Testis (tissue), 3 donors: Measurements from ENCODE around the gene MTRF1L. TPM values are rescaled to one million over a fixed set of nuclear protein-coding genes. Genes with fewer than 3 reads are reported as not detected.

Source experiments
- DNase-seq: peaks from one replicate; pipeline ENCODE4 v3.0.0-alpha.2; 2019
- H3K27ac ChIP-seq, 2 donors: fragments of 200-600 bp; sonication (generic); one replicate each; pipeline ENCODE4 v1.5.1; 2019
- H3K27me3 ChIP-seq: fragments of 200-600 bp; sonication (generic); one replicate; pipeline ENCODE4 v1.5.1; 2019
- H3K36me3 ChIP-seq: fragments of 200-600 bp; sonication (generic); one replicate; pipeline ENCODE4 v1.5.1; 2017; ENCODE audit warnings: low read depth; ENCODE audit errors: missing control alignments
- H3K4me1 ChIP-seq: fragments of 200-600 bp; sonication (generic); one replicate; pipeline ENCODE4 v1.5.1; 2019
- H3K4me3 ChIP-seq, 2 donors: fragments of 200-600 bp; sonication (generic); one replicate each; pipeline ENCODE4 v1.5.1; 2017 to 2019
- H3K9me3 ChIP-seq: fragments of 200-600 bp; sonication (generic); one replicate; pipeline ENCODE4 v1.5.1; 2017
- POLR2A ChIP-seq: fragments of 450-650 bp; IDR thresholded peaks from one replicate; pipeline ENCODE4 v1.6.1; 2017; ENCODE audit warnings: antibody characterized with exemption, mild to moderate bottlenecking, moderate library complexity
- WGBS, 2 donors: methylation state at CpG; one replicate each; pipeline ENCODE4 v1.1.5; 2018; 5-methylcytosine and 5-hydroxymethylcytosine counted together
- intact Hi-C: fragments of 100-400 bp; cut with DNase I; formaldehyde crosslinking; loops from one replicate; pipeline ENCODE4 v1.15.1; 2023; ENCODE audit warnings: low total_unique reads
- polyA plus RNA-seq: library from polyadenylated mRNA; stranded (reverse); fragments of 350-450 nt; fragmentation: Illumina TruSeq; extraction: RNeasy Lipid Tissue Mini Kit (QIAGEN cat#74804); gene quantifications from one replicate; pipeline ENCODE4 v1.2.3, GENCODE V29; 2014; ENCODE audit warnings: low read depth, low replicate concordance; ENCODE audit not compliant: insufficient read depth
- total RNA-seq, 2 donors: library from RNA; depleted of rRNA; stranded (reverse); fragments of >200 nt; gene quantifications; one replicate each; pipeline ENCODE4 v1.2.3, GENCODE V29; 2016
- TF ChIP-seq, protein P1 (sequence below), 3 experiments: fragments of 450-650 bp in 2 of 3; fragments of 200-600 bp in 1 of 3; sonication (generic) in 1 of 3; IDR thresholded peaks; one replicate each; pipeline ENCODE4 v1.5.1; 2016 to 2019; ENCODE audit warnings: antibody characterized with exemption in 3 of 3, mild to moderate bottlenecking in 2 of 3, moderate library complexity in 1 of 3

The MTRF1L gene
- total and polyA plus RNA-seq, 3 donors from 2014 or later = 10.7 to 19.4 (median 18.4) TPM

- DNase-seq = no peak
- Histone ChIP-seq H3K27ac (no peak overlapping the region), H3K4me3 (no peak overlapping the region), H3K27me3 (no peaks in the 10 kb centered on the region), H3K36me3 (no peaks in the 10 kb centered on the region), H3K9me3 (no peaks in the 10 kb centered on the region), H3K4me1 (no peaks in the 10 kb centered on the region)
- WGBS, 2 donors = 71 to 86% methylated on average over 20 to 24 of the region's 24 CpGs
- no peak for TF ChIP-seq POLR2A
- TF ChIP-seq, protein P1, sequence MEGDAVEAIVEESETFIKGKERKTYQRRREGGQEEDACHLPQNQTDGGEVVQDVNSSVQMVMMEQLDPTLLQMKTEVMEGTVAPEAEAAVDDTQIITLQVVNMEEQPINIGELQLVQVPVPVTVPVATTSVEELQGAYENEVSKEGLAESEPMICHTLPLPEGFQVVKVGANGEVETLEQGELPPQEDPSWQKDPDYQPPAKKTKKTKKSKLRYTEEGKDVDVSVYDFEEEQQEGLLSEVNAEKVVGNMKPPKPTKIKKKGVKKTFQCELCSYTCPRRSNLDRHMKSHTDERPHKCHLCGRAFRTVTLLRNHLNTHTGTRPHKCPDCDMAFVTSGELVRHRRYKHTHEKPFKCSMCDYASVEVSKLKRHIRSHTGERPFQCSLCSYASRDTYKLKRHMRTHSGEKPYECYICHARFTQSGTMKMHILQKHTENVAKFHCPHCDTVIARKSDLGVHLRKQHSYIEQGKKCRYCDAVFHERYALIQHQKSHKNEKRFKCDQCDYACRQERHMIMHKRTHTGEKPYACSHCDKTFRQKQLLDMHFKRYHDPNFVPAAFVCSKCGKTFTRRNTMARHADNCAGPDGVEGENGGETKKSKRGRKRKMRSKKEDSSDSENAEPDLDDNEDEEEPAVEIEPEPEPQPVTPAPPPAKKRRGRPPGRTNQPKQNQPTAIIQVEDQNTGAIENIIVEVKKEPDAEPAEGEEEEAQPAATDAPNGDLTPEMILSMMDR (IDR thresholded peaks at IDR 0.05) = no peak
- intact Hi-C loops = no loop called here
These were observed 43.2 kb downstream of the MTRF1L start for GRCh38 chr6:152959333-152959732.

- DNase-seq = no peak
- H3K9me3 ChIP-seq = no peaks in the 10 kb centered on the region
- H3K4me3 ChIP-seq = no peak overlapping the region
- H3K27me3 ChIP-seq = no peaks in the 10 kb centered on the region
- intact Hi-C loops = no loop called here
- no peak overlapping the region for H3K27ac ChIP-seq
- TF ChIP-seq, protein P1 (IDR thresholded peaks at IDR 0.05) = no peak
- no peak for TF ChIP-seq POLR2A
- WGBS, 2 donors = 79 to 81% methylated on average over 1 of the region's 1 CpG
- H3K36me3 ChIP-seq = no peaks in the 10 kb centered on the region
- no peaks in the 10 kb centered on the region for H3K4me1 ChIP-seq
These were observed 44.7 kb downstream of the MTRF1L start for GRCh38 chr6:152957796-152958195.

DNA sequence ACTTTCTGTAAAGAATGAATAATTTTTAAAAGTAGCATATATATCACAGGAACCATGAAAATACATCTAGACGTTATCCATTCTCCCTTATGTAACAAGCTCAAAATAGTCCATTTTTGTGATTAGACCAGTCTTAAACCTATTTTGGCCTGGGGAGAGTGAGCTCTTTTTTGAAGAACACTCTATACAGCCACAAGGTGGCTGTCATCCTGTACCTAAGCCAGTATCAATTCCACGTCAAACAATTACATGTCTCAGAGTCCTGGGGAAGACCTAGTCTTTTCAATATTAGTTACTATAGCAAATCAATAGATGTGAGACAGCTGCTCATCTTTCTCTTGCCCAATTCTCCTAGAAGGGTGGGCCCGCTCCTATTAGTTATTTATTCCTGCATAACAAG lies 48.1 kb downstream of the MTRF1L start:
- intact Hi-C loops = no loop called here

GRCh38 chr6:152952866-152953509 lies 49.5 kb downstream of the MTRF1L start:
- no peaks in the 10 kb centered on the region for H3K27me3 ChIP-seq
- H3K4me1 ChIP-seq = no peaks in the 10 kb centered on the region
- TF ChIP-seq POLR2A = no peak
- TF ChIP-seq, protein P1 (IDR thresholded peaks at IDR 0.05) = peak in 2 of 3 experiments; percentile 40 to 49
- H3K9me3 ChIP-seq = no peaks in the 10 kb centered on the region
- H3K27ac ChIP-seq = no peak overlapping the region
- H3K4me3 ChIP-seq = no peak overlapping the region
- intact Hi-C loops = no loop called here
- DNase-seq = no peak
- no peaks in the 10 kb centered on the region for H3K36me3 ChIP-seq
- 76 to 78% methylated on average over 7 of the region's 7 CpGs for WGBS, 2 donors

More for the DNA sequence above, 48.1 kb downstream of the MTRF1L start:
- DNase-seq = no peak
- 68 to 72% methylated on average over 3 of the region's 3 CpGs for WGBS, 2 donors
- H3K4me3 ChIP-seq = no peak overlapping the region
- no peaks in the 10 kb centered on the region for H3K9me3 ChIP-seq
- no peaks in the 10 kb centered on the region for H3K36me3 ChIP-seq
- no peaks in the 10 kb centered on the region for H3K27me3 ChIP-seq
- no peaks in the 10 kb centered on the region for H3K4me1 ChIP-seq
- H3K27ac ChIP-seq = no peak overlapping the region
- TF ChIP-seq, protein P1 (IDR thresholded peaks at IDR 0.05) = no peak
- no peak for TF ChIP-seq POLR2A

- H3K36me3 ChIP-seq = no peaks in the 10 kb centered on the region
- H3K27me3 ChIP-seq = no peaks in the 10 kb centered on the region
- DNase-seq = no peak
- H3K9me3 ChIP-seq = no peaks in the 10 kb centered on the region
- no peak overlapping the region for H3K27ac ChIP-seq
- intact Hi-C loops = no loop called here
- no peaks in the 10 kb centered on the region for H3K4me1 ChIP-seq
- H3K4me3 ChIP-seq = no peak overlapping the region
- 40 to 58% methylated on average over 1 of the region's 1 CpG for WGBS, 2 donors
- TF ChIP-seq, protein P1 (IDR thresholded peaks at IDR 0.05) = no peak
- no peak for TF ChIP-seq POLR2A
These were observed 50.5 kb downstream of the MTRF1L start for GRCh38 chr6:152952045-152952444.
